Stimulated activated naive CD8-positive, alpha-beta T cell treated with anti-CD3 and anti-CD28 coated beads, Interleukin-15, amount 100 ng/mL, for 72 hours (primary cell): ENCODE data around the gene TBX1.

Experiments
- ATAC-seq: fragments of 150-1000 bp; cut with Tn5 transposase; 2 replicates; pipeline ENCODE4 v1.10.0; 2021; ENCODE audit warnings: mild to moderate bottlenecking, moderate library complexity
- DNase-seq, 2 donors: peaks; one replicate each; pipeline ENCODE4 v3.0.0; 2021 to 2022
- H3K27ac Mint-ChIP-seq, 2 donors: one replicate each; pipeline ENCODE4 v1.8.0; 2022; ENCODE audit warnings: mild to moderate bottlenecking in 2 of 2, mixed read lengths in 2 of 2, moderate library complexity in 2 of 2
- H3K27me3 Mint-ChIP-seq: one replicate; pipeline ENCODE4 v1.8.0; 2022; ENCODE audit warnings: mixed read lengths
- H3K4me1 Mint-ChIP-seq: one replicate; pipeline ENCODE4 v1.8.0; 2022; ENCODE audit warnings: mild to moderate bottlenecking, mixed read lengths
- H3K4me3 Mint-ChIP-seq, 2 donors: one replicate each; pipeline ENCODE4 v1.8.0; 2022; ENCODE audit warnings: mild to moderate bottlenecking in 2 of 2, mixed read lengths in 2 of 2, moderate library complexity in 1 of 2
- H3K9me3 Mint-ChIP-seq, 2 donors: one replicate each; pipeline ENCODE4 v1.8.0; 2022; ENCODE audit warnings: mixed read lengths in 2 of 2

Gene TBX1

DNA sequence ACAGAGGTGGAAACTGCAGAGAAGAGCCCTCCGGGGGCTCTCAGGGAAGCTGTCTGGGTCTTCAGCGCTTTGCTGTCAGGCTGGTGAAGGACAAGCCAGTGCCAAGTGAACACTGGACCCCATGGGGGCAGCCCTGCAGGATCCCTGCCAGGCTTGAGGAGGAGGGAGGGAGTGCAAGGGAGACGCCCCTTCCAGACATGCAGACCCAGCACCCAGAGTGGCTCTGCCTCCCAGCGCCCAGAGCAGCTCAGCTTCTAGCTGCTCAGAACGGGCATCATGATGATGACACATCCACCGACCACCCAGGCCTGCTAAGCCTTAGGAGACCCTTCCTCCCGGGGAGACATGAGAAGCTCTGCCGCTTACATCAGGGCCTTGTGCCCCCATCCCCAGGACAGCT lies 39.7 kb downstream of the TBX1 start:
- Mint-ChIP-seq H3K4me3 (no peak overlapping the region), H3K4me1 (peaks cover 5% of the 10 kb centered on the region), H3K27me3 (no peaks in the 10 kb centered on the region), H3K9me3 (no peaks in the 10 kb centered on the region), H3K27ac (peak overlapping the region in 1 of 2 donors; percentile 4)
- DNase-seq (no peak), ATAC-seq (no peak)

- no peak for DNase-seq
- Mint-ChIP-seq H3K27ac (no peak overlapping the region), H3K9me3 (no peaks in the 10 kb centered on the region), H3K4me1 (peaks cover under 1% of the 10 kb centered on the region), H3K4me3 (no peak overlapping the region), H3K27me3 (no peaks in the 10 kb centered on the region)
- no peak for ATAC-seq
Measured at GRCh38 chr22:19800761-19801244, 40.2 kb downstream of the TBX1 start.

DNA sequence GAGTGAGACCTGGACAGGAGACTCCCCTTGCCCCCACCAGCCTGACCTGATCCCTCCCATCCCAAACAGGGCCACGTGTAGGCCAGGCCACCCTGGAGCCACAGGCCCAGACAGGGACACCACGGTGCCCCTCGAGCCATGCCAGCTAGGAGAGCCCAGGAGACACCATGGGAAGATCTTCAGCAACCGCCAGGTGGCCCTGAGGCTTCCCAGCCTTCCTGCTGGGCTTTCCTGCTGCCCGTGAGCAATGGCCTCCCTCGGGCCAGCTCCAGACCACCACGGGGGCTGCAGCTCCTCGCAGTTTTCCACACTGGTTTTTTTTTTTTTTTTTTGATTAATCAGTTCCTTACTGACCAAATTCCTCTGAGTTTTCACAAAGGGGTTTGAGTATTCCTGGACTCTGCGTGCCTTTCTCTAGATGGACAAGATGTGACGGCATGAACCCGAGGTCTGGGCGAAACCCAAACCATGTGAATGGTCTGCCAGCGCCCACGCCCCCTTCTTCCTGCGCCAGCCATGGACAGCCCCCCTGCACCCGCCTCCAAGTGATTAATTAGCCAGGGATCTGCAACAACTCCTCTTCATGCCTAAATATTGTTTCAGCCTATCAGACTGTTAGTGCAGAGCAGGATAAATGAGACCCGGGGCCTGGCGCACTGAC lies 40.9 kb downstream of the TBX1 start:
- Mint-ChIP-seq H3K4me1 (no peaks in the 10 kb centered on the region), H3K27ac (no peak overlapping the region), H3K9me3 (no peaks in the 10 kb centered on the region), H3K27me3 (no peaks in the 10 kb centered on the region), H3K4me3 (no peak overlapping the region)
- no peak for DNase-seq
- no peak for ATAC-seq

GRCh38 chr22:19802001-19802893 lies 41.7 kb downstream of the TBX1 start:
- H3K27me3 Mint-ChIP-seq: no peaks in the 10 kb centered on the region
- ATAC-seq (no peak), DNase-seq (no peak)
- no peaks in the 10 kb centered on the region for H3K4me1 Mint-ChIP-seq
- H3K27ac Mint-ChIP-seq: peak overlapping the region; percentile 20 to 85
- no peak overlapping the region for H3K4me3 Mint-ChIP-seq
- no peaks in the 10 kb centered on the region for H3K9me3 Mint-ChIP-seq

GRCh38 chr22:19802894-19803735 lies 42.5 kb downstream of the TBX1 start:
- ATAC-seq (no peak), DNase-seq (no peak)
- Mint-ChIP-seq H3K4me1 (no peaks in the 10 kb centered on the region), H3K27me3 (no peaks in the 10 kb centered on the region), H3K9me3 (no peaks in the 10 kb centered on the region), H3K27ac (peak overlapping the region in 1 of 2 donors; percentile 43), H3K4me3 (no peak overlapping the region)

DNA sequence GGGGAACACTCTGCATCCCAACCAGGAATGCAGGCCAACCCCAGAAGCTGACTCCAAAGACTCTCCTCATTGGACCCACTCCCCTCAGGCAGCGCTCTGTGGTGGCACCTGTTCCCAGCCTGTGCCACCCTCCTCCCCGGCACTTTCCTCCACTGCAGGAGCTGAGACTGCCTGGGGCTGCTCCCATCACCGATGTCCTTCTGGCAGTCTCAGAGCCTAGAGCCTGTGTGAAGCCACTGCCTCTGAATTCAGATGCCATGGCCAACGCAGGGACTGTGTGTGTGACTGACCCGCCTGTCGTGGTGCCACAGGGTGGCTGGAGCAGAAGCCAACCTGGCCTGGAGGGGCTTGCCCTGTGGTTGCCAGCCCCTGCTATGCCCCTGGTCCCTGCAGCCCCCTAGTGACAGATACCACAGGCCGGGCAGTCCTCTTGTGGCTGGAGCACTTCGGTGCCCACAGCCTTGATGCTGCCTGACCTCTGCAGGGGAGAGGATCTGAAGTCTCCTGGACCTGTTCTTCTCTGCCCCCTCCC lies 43.2 kb downstream of the TBX1 start:
- H3K4me1 Mint-ChIP-seq: no peaks in the 10 kb centered on the region
- H3K4me3 Mint-ChIP-seq: no peak overlapping the region
- no peak overlapping the region for H3K27ac Mint-ChIP-seq
- ATAC-seq (no peak), DNase-seq (no peak)
- H3K9me3 Mint-ChIP-seq: no peaks in the 10 kb centered on the region
- no peaks in the 10 kb centered on the region for H3K27me3 Mint-ChIP-seq

GRCh38 chr22:19805821-19806212 lies 45.2 kb downstream of the TBX1 start:
- no peaks in the 10 kb centered on the region for H3K27me3 Mint-ChIP-seq
- no peak for ATAC-seq

DNA sequence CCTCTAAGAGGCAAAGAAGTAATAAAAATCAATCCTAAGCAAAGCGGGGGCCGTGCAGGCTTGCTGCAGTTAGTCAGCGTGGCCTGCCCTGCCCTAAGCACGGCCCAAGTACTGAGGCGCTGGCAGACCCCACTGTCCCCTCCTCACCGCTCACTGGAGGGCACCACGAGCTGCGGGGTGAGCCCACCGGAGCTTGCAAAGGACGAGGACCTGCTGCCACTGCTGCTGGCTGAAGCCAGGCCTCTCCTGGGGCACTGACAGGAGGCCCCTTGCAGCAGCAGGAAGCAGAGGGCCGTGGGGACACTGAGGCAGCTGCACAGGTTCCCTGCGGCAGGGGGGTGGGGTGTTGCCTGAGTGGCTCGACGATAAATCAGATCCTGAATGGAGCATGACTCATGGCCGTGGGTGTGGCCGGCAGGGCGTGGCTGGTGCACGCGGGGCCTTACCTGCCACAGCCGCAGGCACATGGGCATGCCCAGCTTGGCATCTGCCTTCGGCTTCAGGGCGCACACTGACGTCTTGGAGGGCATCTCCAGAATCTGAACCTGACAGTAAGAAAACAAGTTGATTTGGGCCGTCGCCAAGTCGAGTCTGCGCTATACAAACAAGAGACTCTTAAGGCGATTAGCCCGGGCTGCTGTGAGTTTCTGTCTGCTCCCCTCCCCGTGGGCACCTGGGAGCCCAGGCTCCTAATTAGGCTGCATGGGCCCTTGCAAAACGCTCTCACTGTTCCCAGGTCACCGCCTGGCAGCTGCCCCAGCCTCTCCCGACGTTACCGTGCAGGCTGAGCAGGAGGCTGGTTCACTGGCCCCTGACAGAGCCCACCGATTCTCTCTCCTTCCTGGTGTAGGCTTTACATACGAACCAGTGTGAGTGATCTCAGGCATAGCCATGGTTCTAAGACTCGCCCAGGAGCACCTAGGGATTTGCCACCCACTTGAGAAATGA lies 45.9 kb downstream of the TBX1 start:
- peaks cover 18% of the 10 kb centered on the region for H3K4me1 Mint-ChIP-seq
- no peaks in the 10 kb centered on the region for H3K27me3 Mint-ChIP-seq
- H3K27ac Mint-ChIP-seq: no peak overlapping the region
- no peak overlapping the region for H3K4me3 Mint-ChIP-seq
- no peak for DNase-seq
- no peaks in the 10 kb centered on the region for H3K9me3 Mint-ChIP-seq
- ATAC-seq: no peak

More at GRCh38 chr22:19805821-19806212, 45.2 kb downstream of the TBX1 start:
- H3K9me3 Mint-ChIP-seq: no peaks in the 10 kb centered on the region
- DNase-seq: no peak
- peak overlapping the region in 1 of 2 donors; percentile 34 for H3K27ac Mint-ChIP-seq
- peaks cover 12% of the 10 kb centered on the region for H3K4me1 Mint-ChIP-seq
- H3K4me3 Mint-ChIP-seq: no peak overlapping the region

DNA sequence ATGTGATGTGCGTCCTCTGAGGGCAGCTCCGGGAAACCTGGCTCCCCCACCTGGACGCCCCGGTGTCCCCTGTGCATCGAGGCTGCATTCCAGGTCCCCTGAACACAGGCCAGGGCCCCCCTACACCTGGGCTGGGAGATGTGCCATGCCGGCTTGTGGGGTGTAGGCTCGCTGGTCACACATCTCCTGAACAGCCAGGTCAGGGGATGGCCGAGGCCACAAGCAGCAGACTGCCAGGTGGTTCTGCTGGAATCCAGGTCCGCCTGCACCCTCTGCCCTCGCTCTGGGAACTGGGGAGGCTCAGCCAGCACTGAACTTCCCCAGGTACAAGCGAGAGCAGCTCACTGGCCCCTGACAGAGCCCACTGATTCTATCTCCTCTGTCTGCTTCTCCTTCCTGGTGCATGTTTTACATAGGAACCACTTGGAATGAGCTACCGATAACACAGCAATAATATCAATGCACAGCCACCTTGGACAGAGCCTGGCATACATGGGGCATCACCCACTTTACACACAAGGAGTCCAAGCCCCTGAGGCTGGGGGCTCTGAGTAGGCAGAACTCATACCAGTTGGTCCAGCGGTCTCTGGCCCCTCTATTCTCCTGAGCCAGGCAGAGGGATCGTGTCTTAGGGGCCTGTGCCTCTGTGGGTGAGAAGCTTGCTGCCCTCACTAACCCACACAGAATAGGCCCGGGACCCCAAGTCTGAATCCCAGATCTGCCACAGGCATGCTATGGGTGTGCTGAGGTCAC lies 46.8 kb downstream of the TBX1 start:
- H3K27me3 Mint-ChIP-seq: no peaks in the 10 kb centered on the region
- H3K4me3 Mint-ChIP-seq: no peak overlapping the region
- no peaks in the 10 kb centered on the region for H3K9me3 Mint-ChIP-seq
- peaks cover 24% of the 10 kb centered on the region for H3K4me1 Mint-ChIP-seq
- ATAC-seq (no peak), DNase-seq (no peak)
- H3K27ac Mint-ChIP-seq: no peak overlapping the region

GRCh38 chr22:19807914-19808872 lies 47.6 kb downstream of the TBX1 start:
- ATAC-seq: no peak
- Mint-ChIP-seq H3K9me3 (no peaks in the 10 kb centered on the region), H3K27ac (no peak overlapping the region), H3K4me3 (no peak overlapping the region), H3K27me3 (no peaks in the 10 kb centered on the region), H3K4me1 (peaks cover 24% of the 10 kb centered on the region)
- DNase-seq: no peak

- Mint-ChIP-seq H3K4me1 (peaks cover 24% of the 10 kb centered on the region), H3K27ac (peak overlapping the region in 1 of 2 donors; percentile 21), H3K4me3 (no peak overlapping the region), H3K27me3 (no peaks in the 10 kb centered on the region), H3K9me3 (no peaks in the 10 kb centered on the region)
- ATAC-seq: no peak
- no peak for DNase-seq
Measured at GRCh38 chr22:19808873-19809478, 48.4 kb downstream of the TBX1 start.

DNA sequence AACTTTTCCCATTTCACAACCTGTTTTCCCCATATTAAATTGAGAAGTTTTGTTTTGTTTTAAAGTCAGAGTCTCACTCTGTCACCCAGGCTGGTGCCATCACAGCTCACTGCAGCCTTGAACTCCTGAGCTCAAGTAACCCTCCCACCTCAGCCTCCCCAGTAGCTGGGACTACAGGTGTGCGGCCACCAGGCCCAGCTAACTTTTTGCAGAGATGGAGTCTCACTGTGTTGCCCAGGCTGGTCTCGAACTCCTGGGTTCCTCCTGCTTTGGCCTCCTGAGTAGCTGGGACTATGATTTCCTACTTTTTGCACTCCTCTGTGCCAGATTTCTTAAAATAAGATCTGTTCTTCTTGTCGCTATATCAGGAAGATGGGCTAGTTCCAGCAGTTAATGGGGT lies 49.2 kb downstream of the TBX1 start:
- ATAC-seq (no peak), DNase-seq (no peak)
- H3K9me3 Mint-ChIP-seq: no peaks in the 10 kb centered on the region
- no peak overlapping the region for H3K4me3 Mint-ChIP-seq
- no peaks in the 10 kb centered on the region for H3K27me3 Mint-ChIP-seq
- H3K27ac Mint-ChIP-seq: no peak overlapping the region
- H3K4me1 Mint-ChIP-seq: peaks cover 24% of the 10 kb centered on the region
